Measurements from ENCODE around the gene DOK6. TPM values are rescaled to one million over a fixed set of nuclear protein-coding genes. Genes with fewer than 3 reads are reported as not detected.
A peak's percentile ranks its signal among the peaks of the same experiment; 100 is the strongest.

DOK6 gene
- total and polyA plus RNA-seq, 12 donors, result 0.37 to 12.5 (median 4.6) TPM

GRCh38 chr18:69895066-69896047, 494.7 kb downstream of the DOK6 start:
- peaks cover 0 to 6% (median 0%) of the 10 kb centered on the region in 11 donors for H3K9me3 ChIP-seq
- DNase-seq (no peak), ATAC-seq (no peak)
- intact Hi-C loops (cut with DNase I), result no loop called here
- no peaks in the 10 kb centered on the region for H3K36me3 ChIP-seq
- peaks cover 0 to 4% (median 0%) of the 10 kb centered on the region in 9 donors for H3K4me1 ChIP-seq
- WGBS, 2 donors, result 88 to 89% methylated on average over 19 of the region's 19 CpGs
- no peak for TF ChIP-seq CTCF (IDR thresholded peaks at IDR 0.05)
- no peaks in the 10 kb centered on the region for H3K27me3 ChIP-seq
- H3K4me3 ChIP-seq, result no peak overlapping the region
- no peak overlapping the region for H3K27ac ChIP-seq

DNA sequence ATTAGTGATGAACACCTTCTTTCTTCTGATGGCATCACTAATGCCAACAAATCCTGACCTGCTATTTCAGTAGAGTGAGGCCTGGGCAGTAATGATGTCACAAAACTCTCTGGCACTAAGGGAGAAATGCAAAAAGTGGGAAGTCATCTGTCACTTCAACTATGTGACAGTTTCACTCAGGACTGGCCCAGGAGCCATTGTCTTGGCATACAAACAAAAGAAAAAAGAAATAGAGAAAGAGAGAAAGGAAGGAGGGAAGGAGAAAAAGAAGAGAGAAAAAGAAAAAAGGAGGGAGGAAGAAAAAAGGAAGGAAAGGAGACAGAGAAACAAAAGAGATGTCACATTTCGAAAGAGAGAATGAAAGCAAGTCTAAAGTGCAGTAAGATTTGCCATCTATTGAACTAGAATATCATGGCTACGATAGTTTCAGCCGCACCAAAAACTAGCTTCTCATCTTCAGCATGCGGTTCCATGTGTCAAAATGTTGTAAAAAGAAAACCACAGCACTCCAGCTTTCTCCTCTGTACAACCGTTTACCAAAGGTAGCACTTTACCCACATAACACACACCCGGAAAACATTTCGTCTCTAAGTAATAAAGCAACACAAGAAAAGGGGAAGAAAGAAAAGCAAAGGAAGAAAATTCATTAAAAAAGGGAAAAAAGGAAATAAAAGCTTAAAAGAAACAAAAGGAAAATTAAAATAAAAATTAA, 496.9 kb downstream of the DOK6 start:
- Histone ChIP-seq H3K4me1 (peaks cover 0 to 4% (median 0%) of the 10 kb centered on the region in 9 donors), H3K27me3 (no peaks in the 10 kb centered on the region), H3K4me3 (peak overlapping the region in 1 of 10 donors; percentile 12), H3K9me3 (peaks cover 0 to 6% (median 0%) of the 10 kb centered on the region in 11 donors), H3K36me3 (no peaks in the 10 kb centered on the region), H3K27ac (peak overlapping the region in 1 of 10 donors; percentile 47)
- WGBS, 2 donors, result 90 to 95% methylated on average over 7 of the region's 7 CpGs
- ATAC-seq (no peak), DNase-seq (no peak)
- no peak for TF ChIP-seq CTCF (IDR thresholded peaks at IDR 0.05)
- intact Hi-C loops (cut with DNase I), result no loop called here

DNA sequence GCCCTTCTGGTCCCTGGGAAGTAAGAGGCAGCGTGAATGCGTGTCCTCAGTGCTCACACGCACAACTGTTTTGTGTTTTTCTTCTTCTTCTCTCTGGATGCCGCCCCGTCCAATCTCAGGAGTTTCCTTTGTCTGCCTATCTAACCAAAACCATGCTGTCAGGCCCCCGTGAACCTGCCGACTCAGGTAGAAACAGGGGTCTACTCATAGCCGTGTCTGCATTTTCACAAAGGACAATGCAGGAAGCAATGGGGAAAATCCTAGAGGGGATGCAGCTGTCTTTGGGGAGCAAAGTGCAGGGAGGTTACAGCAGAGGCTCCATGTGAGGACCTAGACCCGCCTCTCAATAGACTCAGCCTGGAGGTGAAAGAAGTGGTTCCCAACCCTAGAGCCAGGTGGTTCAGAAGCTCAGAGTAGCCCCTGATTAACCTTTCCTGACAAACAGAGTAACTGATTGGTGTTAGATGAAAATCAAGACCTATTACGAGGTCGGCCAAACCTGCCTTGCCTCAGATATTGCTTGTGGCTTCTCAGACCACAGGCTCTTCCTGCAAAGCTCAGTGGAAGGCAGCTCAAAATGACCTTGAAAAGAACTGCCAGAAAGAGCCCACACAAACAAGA, 497.7 kb downstream of the DOK6 start:
- H3K36me3 ChIP-seq, result no peaks in the 10 kb centered on the region
- H3K4me1 ChIP-seq, result peaks cover 0 to 4% (median 0%) of the 10 kb centered on the region in 9 donors
- intact Hi-C loops (cut with DNase I), result no loop called here
- peaks cover 0 to 6% (median 0%) of the 10 kb centered on the region in 11 donors for H3K9me3 ChIP-seq
- peak overlapping the region in 1 of 10 donors; percentile 47 for H3K27ac ChIP-seq
- 71 to 77% methylated on average over 11 of the region's 11 CpGs for WGBS, 2 donors
- no peak for TF ChIP-seq CTCF (IDR thresholded peaks at IDR 0.05)
- H3K4me3 ChIP-seq, result peak overlapping the region in 1 of 10 donors; percentile 12
- ATAC-seq, result no peak
- H3K27me3 ChIP-seq, result no peaks in the 10 kb centered on the region
- no peak for DNase-seq
